HG02970 (cell line): ENCODE data around the gene ALPG.
"Not testable (repeated sequence)": the region's sequence is repeated elsewhere in the genome, so short reads cannot be mapped to it uniquely, and the experiment has no call there.

Source experiments
- ATAC-seq: cut with Tn5 transposase; IDR thresholded peaks from one replicate; pipeline ENCODE4 v1.9.1; 2021; ENCODE audit warnings: mild to moderate bottlenecking, moderate library complexity, moderate number of reproducible peaks; ENCODE audit not compliant: unreplicated experiment, low FRiP score

Gene ALPG

DNA sequence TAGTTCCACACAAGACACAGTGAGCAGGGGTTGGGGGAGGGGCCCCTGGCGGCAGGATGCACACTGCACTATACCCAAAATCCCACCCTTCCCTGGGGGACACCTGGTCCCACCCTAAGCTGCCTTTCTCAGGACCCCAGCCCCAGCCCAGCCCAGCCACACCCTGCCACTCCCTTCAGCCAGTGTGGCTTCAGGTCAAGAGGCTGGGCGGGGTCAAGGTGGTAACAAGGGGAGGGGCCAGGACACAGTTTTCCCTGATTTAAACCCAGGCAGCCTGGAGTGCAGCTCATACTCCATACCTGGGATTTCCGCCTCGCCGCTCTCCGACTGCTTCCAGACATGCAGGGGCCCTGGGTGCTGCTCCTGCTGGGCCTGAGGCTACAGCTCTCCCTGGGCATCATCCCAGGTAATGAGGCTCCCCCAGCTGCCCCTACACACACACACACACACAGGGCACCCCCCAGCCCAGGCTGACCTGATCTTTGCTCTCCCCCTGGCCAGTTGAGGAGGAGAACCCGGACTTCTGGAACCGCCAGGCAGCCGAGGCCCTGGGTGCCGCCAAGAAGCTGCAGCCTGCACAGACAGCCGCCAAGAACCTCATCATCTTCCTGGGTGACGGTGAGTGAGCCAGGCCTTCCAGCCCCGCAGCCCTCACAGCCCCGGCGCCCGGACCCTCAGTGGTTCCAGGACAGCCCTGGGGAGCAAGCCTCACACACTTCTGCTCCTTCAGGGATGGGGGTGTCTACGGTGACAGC, at the start of gene ALPG:
Gene ALPG (plus strand): TSS at position 289 of the 755 bp plus-strand sequence. CDS start 51 bp downstream, at position 340.
- ATAC-seq = no peak

DNA sequence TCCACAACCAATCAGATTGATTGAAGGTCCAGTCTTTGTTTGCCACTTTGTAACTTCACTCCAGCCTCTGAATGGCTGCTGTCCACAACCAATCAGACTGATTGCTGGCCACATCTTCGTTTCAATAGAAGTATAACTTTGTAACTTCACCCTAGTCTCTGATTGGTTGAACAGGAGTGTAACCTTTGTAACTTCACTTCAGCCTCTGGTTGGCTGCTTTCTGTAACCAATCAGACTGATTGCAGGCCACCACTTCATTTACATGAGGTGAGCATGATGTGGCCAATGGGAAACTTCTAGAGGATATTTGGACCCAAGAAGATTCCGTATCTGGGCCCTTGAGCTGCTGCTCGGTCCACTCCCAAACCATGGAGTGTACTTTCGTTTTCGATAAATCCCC, 45.0 kb upstream of the ALPG start:
- ATAC-seq = no peak

DNA sequence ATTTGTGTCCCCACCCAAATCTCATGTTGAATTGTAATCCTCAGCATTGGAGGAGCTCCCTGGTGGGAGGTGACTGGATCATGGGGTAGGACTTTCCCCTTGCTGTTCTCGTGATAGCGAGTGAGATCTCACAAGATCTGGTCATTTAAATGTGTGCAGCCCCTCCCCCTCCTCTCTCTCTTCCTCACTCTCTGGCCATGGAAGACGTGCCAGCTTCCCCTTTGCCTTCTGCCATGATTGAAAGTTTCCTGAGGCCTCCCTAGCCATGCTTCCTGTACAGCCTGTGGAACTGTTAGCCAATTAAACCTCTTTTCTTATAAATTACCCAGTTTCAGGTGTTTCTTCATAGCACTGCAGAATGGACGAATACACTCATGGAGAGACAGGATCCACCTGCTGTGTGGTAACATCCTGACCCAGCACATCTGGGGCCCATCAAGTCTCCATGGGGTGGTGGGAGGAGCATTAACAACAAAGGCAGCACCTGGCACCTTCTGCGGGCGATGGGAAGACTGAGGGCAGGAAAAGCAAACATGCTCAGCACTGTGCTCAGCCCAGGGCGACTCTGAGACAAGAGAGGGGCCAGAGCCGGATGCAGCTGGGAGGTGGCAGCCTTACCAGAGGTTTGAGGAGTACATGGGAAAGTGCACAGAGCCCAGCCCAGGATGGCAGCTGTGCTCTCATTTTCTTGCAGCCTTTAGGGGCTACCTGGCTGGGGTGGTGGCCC, 44.3 kb upstream of the ALPG start:
- ATAC-seq = no peak

DNA sequence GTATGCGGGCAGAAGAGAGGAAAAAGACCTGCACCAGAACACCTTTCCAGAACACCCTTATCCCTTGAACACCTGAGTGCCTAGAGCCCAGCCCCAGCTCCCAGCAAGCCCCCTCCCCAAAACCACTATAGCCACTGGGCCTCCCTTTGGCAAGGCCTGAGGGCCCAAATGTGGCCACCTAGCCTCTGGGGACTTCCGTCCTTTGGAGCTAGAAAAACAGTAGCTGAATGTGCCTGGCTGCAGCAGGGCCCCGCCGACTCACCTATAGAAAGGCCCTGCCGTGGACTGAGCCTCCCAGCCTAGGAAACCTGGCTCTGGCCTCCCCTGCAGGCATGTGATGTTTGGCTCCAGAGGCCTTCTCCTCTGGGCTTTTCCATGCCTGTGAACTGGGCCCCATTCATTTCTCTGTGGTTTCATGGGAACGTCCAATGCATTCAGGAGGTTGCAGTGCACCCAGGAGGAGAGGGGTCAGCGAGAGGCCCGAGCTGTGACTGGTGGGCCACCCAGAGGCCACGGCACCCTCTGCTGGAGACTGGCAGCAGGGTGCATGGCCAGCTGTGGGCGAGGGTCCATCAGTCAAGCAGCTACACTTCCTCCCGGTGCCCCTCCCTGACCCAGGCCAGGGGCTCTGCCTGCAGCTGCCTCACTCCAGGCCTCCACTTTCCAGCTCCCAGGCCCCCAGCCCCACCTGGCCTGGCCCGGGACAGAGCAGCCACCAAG, 43.4 kb upstream of the ALPG start:
- not testable (repeated sequence) for ATAC-seq

DNA sequence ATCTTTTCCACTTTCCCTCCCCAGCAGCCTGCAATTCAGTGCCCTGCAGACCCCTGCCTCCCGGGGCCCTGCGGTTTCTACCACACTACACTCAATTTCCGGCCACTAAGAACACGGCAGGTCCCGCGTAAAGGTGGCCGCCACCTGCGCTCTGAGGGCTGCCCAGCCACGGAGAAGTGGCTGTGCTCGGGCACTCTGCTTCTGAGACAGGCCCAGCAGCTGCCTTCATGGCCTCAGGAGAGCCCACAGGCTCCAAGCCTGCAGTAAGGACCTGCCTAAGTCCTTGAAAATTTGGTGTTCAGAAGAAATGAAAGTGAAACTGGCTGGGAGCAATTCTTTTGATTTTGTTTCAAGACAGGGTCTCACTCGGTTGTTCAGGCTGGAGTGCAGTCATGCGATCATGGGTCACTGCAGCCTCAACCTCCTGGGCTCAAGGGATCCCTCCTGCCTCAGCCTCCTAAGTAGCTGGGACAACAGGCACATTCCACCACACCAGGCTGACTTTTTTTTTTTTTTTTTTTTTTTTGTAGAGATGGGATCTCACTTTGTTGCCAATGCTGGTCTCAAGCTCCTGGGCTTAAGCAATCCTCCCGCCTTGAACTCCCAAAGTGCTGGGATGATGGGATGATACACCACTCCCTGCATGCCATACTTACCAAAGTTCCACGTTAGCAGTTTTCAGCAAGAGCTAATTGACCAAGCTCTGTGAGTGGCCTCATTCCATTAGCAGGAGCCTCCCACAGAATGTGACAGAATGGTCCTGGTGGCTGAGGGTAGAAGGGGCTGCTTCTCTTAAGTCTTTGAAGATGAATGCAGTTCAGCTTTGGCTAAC, 42.6 kb upstream of the ALPG start:
- ATAC-seq = no peak

DNA sequence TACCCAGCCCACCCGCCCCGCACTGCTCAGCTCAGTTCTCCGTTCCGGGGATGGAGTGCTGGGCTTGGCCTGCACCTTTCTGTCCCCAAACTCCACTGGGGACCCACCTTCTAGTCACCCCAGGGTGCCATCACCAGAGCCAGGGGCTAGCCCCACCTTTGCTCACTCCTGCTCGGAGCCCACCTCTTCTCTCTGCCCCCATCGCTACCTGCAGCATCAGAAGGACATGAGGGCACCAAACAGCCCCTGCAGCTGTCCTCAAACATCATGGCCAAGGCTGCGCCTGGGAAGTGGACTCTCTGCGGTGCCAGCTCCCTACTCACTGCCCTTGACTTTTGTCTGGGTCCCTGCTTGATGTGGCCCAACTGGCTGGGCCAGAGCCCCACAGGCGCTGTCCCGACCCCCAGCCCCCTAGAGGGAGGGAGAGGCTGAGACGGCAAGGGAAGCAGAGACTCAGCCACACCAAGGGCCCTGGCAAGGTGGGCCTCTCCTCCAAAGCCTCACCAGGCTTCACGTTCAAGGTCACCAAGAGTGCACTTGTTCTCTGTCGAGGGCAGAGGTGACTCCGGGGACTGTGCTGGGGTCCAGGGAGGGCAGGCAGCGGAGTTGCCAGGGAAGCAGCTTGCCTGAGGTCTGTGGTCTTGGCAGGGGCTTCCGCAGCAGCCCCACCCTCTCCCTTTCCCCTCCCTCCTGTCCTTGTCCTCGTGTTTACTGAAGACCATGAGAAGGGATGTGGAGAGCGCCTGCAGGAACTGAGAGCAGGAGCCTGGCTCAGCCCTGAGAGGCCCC, 41.6 kb upstream of the ALPG start:
- ATAC-seq = not testable (repeated sequence)

- no peak for ATAC-seq
Observed at GRCh38 chr2:232365621-232366321, 40.9 kb upstream of the ALPG start.

- ATAC-seq = not testable (repeated sequence)
Observed at GRCh38 chr2:232366461-232366860, 40.2 kb upstream of the ALPG start.

DNA sequence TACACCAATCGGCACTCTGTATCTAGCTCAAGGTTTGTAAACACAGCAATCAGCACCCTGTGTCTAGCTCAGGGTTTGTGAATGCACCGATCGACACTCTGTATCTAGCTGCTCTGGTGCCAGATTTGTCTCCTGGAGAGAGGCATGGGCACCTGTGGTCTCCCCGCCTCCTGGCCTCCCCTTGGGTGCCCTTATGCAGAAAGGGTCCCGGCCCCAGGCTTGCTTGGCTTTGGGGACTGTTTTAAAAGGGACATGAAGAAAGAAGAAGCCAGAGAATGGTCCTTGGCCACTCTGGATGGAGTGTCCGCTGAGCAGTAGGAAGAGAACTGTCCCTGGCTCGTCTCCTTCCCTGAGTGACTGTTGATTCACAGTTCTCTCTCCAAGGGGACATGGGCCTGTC, 39.6 kb upstream of the ALPG start:
- ATAC-seq = no peak

GRCh38 chr2:232367591-232368233, 38.9 kb upstream of the ALPG start:
- ATAC-seq = no peak

- ATAC-seq = no peak
Observed at GRCh38 chr2:232368311-232368731, 38.3 kb upstream of the ALPG start.

GRCh38 chr2:232369126-232369951, 37.3 kb upstream of the ALPG start:
- no peak for ATAC-seq

DNA sequence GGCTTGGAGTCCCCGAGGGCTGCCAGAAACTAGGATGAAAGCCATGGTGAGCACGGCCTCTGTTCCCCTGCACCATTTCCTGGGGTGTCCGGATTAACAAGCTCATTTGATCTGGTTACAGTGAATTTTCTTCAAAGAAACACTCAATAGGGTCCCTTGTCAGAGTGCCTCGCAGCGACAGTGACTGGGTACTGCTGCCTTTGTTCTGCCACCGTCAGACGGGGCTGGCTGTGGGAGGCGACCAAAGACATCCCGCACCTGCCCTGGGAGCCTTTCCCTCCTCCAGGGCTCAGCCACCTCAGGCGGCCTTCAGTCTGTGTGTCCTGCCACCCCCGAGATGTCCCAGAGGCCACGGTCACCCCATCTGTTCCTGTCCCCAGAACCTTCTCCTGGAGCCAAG, 36.6 kb upstream of the ALPG start:
- ATAC-seq = not testable (repeated sequence)

GRCh38 chr2:232372231-232373208, 34.1 kb upstream of the ALPG start:
- no peak for ATAC-seq

GRCh38 chr2:232374356-232374755, 32.3 kb upstream of the ALPG start:
- no peak for ATAC-seq

DNA sequence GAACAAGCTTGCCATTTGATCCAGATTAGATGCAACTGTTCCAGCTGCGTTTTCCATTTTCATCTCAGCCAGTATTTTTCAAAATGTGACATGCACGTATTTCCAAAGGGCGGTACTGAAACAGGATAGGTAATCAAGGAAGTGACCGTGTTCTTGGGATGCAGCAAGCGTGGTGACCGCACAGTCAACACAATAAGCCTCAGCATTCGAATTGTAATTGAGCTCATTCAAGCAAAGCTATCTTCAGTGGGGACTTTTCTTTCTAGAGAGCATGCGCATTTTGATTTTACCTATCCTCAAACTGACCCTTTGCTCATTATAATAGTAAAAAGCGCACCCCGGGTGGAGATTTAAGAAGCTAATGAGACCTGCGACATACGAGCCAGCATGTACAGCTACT, 31.5 kb upstream of the ALPG start:
- no peak for ATAC-seq
